NCI-H1930 (cell line): ENCODE results near the gene ANKRD12.
"Not testable (repeated sequence)": the region's sequence is repeated elsewhere in the genome, so short reads cannot be mapped to it uniquely, and the experiment has no call there.

Experiments used
- DNase-seq, 2 experiments: peaks; one replicate each; lab custom pipeline; 2025; lab: John Stamatoyannopoulos, UW

ANKRD12 gene

DNA sequence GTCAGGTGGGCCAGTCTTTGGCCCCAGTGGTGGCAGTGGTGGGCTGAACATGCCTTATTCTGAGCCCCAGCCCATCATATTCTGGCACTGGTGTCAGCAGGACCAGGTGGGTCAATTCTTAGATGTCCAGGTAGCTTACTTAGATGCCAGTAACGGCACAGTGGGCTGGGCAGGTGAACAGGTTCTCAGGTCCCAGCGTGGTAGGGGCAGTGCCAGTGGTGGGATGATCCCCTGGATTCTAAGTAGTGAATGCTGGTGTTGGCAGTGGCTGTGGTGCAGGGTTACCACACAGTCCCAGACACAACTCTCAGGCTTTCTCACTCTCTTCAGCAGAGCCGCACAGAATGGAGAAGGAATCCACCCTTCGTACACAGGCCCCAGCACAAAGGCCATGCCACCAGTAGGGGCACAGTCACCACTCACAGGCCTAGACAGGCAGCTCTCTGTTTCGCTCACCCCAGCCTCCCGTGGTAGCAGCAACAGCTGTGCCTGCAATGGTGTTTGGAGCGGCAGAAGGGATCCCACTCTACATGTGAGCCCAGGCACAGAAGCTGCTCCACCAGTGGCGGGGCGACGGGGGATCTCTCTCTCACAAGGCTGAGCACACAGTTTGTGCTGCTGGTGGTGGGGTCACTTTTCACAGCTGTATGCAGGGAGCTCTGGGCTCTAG lies 97.3 kb downstream of the ANKRD12 start:
- no peak for DNase-seq

DNA sequence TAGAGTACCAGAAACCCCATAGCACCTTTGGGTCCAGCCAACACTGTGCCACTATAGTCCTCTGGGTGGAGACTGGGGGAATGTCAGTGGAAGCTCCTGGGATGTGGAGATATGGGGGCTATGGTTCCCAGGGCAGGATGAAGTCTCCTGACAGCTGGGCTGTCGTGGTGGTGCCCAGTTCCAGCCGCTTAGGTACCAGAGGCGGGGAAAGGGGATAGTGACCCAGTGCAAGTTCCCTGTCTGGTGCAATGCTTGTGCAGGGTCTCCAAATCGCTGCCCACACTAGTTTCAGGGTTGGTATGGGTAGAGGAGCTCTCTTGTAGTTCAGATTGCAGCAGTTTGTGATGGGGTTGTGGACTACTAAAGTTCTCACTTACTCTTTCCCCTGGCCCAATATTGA lies 97.9 kb downstream of the ANKRD12 start:
- DNase-seq, result no peak

DNA sequence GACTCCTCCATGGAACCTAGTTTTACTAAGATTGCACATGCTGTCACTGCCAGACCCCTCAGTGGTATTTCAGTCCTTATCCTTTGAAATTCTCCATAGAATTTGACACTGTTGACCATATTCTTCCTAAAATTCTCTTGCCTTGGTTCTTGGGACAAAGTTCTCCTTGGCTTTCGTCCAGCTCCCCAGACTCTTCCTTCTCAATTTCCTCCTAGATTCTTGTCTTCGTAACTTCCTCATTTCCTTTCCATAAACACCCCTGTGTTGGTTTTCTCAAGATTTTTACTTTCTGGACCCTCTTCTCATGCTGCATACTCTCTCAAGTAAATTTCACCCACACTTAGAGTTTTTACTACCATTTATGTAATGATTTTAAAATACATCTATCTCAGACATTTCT lies 101.4 kb downstream of the ANKRD12 start:
- no peak for DNase-seq

DNA sequence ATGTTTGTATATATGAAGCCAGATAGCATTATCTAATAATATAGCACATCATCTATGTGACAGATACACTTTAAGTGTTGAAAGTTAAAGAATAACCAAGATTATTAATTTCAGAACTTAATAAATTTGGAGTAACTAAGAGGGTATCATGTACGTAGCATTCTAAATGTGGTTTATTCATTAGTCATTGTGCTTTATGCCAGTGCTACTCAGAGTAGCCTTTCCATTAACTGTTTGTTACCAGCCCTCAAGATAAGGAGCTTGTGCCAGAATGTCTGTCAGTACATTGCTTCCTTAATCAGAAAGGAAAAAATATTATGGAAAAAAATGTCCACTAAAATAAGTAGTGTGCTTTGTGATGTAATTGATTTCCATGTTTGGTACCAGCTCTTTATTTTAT lies 103.1 kb downstream of the ANKRD12 start:
- DNase-seq, result no peak

DNA sequence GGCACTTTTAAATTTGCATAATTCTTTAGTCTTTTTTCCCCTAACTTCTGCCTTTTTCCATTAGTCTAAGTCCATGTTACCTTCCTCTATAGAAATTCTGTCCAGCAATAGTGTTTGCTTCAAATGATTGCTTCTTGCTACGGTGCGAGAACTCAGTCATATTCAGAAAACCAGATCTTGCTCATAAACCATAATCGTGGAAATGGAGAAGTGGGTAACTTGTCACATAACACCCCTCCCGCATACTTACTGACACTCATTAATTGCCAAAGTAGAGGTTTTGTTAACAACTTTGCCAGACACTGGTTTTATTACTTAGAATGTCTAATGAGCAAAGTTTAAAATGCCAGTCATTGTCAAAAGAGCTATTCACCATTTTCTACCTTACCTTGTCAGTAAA lies 103.7 kb downstream of the ANKRD12 start:
- DNase-seq, result no peak

DNA sequence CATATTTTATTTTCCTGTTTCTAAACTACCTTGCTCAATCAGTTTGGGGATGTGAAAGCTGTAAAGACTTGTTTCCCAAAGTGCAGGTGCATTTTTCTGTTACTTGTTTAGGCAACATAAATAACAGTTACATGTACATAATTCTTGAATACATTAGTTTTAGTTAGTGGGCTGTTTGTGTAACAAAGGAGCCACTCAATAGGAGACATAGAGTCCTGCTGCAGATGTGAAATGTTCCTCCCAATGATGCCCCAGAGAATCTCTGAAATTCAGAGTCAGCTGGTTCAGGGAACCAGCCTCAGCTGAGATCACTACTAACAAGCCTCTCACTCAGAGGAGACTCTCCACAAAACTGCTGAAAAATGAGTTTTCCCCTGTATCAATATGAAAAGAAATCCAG lies 106.4 kb downstream of the ANKRD12 start:
- DNase-seq, result no peak

DNA sequence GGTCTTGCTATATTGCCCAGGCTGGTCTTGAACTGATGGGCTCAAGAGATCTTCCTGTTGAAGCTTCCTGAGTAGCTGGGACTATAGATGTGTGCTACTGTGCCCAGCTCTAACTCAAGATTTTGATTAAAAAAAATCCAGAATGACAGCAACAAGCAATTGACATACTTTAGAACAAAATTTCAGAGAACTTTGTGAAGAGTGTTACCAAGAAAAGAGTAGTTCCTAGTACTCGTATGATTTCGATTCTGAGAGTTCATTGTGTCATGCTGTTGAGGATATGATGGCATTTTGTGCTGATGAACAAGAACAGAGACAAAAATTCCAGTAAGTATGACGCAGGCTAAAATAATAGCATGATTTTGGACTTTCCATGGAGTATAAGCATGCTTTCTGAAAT lies 107.8 kb downstream of the ANKRD12 start:
- DNase-seq, result no peak

DNA sequence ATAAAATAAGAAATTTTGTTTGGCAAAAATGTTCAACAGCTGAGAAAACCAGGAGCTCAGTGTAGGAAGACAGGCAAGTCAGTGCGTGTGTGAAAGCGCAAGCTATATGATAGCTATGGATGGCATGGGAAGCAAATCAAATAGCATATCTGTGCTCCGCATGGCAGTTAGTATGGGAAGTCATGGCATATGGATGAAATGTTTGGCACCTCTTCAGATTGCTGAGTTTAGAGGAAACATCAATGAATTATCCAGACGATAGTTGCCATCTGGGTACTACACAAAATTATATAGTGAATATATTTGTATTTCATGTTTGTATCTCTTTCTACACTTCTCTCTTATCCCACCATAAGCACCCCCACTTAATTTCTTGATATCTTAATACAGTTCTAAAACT lies 112.1 kb downstream of the ANKRD12 start:
- no peak for DNase-seq

DNA sequence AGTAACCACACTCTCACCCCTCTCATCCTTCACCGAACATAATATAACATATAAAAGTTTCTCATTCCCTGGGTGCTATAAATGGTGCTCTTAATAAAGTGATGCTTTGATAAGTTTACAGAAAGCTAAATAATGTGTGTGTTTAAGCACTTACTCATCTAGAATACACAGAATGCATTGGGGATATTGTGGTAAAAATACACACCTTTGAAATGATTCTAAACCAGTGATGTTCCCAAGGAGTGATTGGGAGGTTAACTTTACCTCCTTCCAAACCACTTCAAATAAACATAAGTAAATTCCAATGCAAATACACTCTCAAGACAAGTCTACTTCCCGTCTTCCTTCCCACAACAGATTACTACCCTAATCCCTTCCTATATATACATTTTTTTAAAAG lies 112.7 kb downstream of the ANKRD12 start:
- DNase-seq, result no peak

DNA sequence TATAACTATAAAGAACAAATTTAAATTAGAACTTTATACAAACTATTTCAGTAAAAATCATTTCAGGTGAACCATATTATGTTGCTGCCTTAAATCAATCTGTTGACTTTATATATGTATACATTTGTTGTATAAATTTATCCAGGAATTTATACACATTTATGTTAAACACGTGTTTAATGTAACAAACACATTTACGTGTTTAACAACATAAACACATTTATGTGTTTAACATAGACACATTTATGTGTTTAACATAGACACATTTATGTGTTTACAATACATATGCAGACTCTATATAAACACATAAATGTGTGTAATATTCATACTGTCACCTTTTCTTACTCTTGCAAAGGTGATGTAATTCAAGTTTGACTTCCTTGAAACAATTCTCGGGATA lies 122.6 kb downstream of the ANKRD12 start:
- DNase-seq, result no peak

DNA sequence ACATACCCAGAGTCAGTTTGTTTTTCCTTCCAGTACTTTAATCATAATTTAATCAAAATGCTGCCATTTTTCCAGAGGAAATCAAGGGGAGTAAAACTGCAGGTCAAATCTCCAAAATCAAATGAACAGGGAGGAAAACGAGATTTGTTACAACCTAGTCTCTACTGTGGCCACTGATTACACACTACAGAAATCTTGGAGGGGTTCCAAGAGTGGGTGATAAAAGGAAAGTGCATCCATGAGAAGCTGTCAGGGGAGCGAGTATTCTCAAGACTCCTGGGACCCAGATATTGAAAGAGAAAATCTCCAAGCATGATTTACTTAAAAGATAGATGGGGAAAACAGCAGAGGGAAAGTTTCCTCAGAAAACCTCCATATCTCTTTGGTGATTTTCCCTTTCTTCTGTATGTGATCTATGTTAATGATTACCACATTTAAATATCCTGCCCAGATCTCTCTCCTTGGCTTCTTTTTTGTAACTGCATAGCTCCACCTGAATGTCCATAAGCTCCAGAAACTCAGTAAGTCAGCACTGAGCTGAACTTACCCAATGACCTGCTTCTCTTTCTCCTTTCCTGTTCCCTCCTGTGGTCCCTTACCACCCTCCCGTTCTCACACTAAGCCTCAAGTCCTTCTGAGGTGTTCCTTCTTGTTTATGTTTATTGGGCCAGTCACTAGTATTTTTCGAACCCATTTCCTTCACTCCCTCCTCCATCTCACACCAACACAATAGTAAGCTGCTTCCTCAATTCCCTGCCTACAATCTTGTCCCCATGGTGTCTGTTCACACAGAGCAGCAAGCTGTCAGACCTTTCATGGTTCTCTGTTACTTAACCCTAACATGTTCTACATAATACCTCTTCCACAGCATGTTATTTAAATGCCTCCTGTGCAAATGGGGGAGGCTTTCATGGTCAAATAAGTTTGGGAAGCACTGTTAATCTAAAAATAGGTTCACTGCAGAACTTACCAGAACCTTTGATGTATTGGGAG lies 124.1 kb downstream of the ANKRD12 start:
- DNase-seq, result no peak

DNA sequence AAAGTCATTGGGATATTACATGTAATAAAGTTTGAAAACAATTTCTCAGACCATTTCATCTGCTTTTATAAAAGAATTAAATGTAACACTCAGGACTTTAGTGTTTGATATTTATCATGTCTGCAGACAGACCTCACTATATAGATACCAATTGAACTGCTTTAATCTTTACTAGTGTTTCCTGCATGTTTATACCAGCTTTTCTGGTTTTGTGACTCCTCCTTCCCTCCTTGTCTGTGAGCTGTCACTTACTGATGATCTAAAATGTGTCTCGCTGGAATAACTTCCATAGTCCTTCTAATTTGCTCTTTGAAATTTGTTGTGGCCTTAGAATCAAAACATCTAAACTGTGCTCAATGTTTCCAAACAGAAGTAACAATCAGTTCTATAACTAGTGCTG lies 126.7 kb downstream of the ANKRD12 start:
- no peak for DNase-seq

DNA sequence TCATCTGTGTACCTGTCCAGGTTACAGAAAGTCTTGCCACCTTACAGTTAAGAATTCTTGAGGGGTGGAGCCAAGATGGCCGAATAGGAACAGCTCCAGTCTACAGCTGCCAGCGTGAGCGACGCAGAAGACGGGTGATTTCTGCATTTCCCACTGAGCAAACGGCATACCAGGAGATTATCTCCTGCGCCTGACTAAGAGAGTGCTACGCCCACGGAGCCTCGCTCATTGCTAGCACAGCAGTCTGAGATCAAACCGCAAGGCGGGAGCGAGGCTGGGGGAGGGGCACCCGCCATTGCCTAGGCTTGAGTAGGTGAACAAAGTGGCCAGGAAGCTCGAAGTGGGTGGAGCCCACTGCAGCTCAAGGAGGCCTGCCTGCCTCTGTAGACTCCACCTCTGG lies 128.2 kb downstream of the ANKRD12 start:
- DNase-seq, result not testable (repeated sequence)

DNA sequence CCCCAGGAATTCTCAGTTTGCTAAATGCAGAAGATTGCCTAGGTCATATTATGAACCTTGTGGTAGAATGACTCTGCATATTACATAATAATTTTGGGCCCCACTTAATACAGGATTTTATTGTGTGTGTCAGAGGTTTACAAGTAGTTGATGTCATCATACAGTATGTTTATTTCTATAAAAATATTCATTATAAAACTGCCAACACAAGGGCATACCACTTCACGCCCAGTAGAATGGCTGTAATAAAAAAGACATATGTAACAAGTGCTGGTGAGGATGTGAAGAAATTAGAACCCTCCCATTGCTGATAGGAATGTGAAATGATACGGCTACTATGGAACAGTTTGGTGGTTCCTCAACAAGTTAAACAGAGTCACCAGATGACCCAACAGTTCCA lies 136.6 kb downstream of the ANKRD12 start:
- DNase-seq, result no peak

DNA sequence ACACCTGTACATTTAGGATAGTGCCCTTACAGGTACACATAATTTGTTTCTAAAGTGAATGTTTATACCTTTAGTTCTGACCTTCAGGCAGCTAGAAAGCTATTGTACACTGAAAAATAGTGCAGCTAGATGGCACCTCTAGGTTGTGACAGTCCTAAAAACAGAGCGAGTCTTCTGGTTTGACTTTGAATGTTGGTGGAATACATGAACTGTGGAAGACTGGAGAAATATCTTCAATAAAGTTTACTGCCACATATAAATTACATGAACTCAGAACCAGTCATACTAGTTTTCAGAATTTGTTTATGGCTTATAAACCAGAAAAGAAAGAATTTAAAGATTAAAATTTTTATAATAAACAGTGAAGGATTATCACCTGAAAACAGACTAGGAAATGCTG lies 139.3 kb downstream of the ANKRD12 start:
- no peak for DNase-seq

DNA sequence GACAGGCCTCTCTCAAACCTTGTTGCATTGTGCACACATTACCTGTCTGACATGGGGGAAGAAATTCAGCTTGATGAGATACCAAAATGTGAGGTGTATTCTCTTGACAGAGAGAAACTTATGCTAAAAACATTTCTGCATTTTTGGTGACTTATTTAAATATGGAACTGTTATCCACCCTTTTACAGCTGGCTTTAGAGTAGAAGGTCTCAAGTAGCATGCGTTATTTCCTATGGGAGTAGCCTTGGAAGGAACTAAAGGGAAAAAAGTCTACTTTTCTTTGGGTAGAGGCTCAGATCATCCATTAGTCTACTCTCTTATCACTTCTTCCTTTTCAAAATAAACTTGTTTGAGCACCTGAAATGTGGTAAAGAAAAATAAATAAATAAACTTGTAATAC lies 141.4 kb downstream of the ANKRD12 start:
- DNase-seq, result no peak

DNA sequence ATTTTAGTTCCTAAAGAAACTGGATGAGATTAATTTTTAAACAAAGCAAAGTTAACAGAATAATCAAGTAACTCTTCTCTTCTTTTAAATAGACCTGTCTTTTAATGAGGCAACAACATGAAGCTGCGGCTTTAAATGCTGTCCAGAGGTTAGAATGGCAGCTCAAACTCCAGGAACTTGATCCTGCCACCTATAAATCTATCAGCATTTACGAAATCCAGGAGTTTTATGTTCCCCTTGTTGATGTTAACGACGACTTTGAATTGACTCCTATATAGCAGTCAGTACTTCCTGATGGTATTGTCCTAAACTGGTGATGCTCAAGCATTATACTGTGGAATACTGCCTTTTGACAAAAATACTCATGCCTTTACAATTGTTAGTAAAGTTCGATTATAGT lies 144.3 kb downstream of the ANKRD12 start:
- DNase-seq, result no peak

DNA sequence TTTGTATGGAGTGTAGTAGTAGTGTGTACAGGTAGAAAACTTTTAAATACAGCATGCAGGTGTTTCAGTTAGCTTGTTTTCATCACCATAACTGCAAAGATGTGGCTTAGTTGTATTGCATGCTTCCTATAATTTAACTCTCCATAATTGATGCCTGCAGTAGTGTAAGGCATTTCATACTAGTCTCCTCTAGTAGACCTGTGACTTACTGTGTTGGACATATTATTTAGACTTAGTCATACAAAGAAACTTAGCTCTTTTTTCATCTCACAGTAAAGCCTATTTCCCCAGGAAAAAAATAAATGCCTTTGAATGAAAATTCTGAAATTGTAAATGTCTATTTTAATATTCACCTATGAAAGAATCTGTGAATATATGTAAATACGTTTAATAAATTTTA lies 145.2 kb downstream of the ANKRD12 start:
- DNase-seq, result no peak

DNA sequence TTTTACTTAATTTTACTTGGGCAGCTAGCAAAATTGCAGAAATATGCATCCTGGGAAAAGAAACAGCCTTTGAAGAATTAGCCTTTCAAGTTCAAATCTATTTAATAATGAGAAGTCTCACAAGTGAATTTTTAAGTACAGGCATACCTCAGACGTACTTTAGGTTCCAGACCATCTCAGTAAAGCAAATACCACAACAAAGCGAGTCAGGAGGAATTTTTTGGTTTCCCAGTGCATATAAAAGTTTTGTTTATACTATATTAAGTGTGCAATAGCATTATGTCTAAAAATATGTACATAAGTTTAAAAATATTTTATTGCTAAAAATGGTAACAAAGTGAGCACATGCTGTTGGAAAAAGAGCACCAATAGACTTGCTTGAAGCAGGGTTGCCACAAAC lies 147.2 kb downstream of the ANKRD12 start:
- DNase-seq, result no peak

DNA sequence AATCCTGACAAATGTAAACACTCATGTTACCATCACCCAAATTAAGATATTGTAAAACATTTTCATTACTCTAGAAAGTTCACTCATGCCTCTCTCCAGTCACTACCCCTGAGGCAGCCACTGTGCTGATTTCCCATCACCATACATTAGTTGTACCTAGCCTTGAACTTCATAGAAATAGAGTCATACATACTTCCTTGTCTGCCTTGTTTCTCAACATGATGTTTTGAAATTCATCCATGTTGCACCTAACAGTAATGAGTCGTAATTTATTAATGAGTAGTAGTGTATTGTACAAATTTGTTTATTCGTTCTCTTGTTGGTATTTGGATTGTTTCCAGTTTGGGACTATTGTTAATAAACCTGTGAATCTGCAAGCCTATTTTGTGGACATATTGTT lies 149.0 kb downstream of the ANKRD12 start:
- no peak for DNase-seq

DNA sequence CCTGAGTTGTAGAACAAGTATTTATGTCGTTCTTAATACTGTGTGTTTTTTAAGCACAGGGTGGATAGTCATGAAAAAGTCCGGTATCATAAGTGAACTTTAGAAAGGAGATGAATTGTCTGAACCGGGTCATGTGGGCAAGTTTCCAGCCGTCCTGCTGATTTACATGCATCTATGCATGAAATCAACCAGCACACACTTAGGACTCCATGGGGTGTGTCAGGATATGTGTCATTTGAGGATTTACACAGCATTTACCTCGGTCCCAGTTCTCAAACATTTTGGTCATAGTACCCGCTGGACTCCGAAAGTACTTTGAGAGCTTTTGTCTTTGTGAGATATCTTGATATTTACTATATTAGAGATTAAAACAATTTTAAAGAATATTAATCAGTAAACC lies 150.5 kb downstream of the ANKRD12 start:
- no peak for DNase-seq

DNA sequence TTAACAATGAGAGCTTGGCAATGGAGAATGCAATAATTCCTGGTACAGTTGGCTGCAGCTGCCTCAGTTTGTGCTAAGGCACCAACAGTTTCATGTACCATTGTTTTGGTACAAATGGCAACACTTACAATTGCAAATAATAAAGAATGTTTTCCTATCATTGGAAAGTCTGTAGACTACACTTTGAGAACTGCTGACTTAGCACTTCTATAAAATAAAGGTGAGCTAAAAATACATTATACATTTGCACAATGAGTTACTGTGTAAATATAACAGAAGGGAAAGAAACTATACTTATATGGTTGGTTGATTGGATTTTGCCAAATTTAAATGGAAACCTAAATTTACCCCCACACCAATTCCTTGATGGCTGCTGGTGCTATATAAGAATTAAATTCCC lies 153.1 kb downstream of the ANKRD12 start:
- no peak for DNase-seq

DNA sequence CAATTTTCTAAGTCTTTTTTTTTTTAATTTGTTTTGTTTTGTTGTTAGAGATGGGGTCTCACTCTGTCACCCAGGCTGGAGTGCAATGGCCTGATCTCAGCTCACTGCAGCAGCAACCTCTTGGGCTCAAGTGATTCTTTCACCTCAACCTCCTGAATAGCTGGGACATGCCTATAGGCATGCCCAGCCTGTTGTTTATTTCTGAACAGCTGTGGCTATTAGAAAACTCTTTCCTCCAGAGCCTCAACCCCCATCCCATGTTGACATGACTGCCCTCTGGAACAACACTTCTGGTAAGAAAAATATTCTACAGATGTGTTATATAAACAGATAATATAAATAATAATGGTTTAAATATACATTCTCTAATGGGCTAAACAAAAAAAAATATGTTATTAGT lies 153.6 kb downstream of the ANKRD12 start:
- no peak for DNase-seq

DNA sequence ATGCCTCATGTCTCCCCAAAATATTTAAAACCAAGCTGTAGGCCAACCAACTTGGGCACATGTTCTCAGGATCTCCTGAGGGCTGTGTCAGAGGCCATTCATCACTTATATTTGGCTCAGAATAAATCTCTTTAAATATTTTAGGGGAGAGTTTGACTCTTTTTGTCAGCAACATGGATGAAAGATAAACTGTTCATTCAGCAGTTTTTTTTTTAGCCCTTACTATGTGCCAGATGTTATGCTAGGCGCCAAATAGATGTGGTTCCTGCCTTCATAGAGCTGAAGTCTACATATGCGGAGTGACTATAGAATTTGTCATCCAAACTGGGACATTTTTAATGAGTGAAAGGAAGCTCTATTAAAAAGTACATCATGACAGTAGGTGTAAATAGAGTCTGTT lies 155.5 kb downstream of the ANKRD12 start:
- no peak for DNase-seq
